Thymus (tissue), 11 donors: ENCODE results near the gene ERFL. TPM values are rescaled to one million over a fixed set of nuclear protein-coding genes. Genes with fewer than 3 reads are reported as not detected.
"Not testable (repeated sequence)": the region's sequence is repeated elsewhere in the genome, so short reads cannot be mapped to it uniquely, and the experiment has no call there.

Source experiments
- DNase-seq, 9 donors: peaks; one replicate each; pipeline ENCODE4 v3.0.0-alpha.2; 2013; ENCODE audit warnings: low spot score in 9 of 9, low read depth in 6 of 9, missing footprints in 1 of 9
- H3K27ac ChIP-seq, 2 donors: one replicate each; pipeline ENCODE4 v1.5.1; 2013; ENCODE audit warnings: control low read depth in 1 of 2, low read depth in 1 of 2, low read length in 1 of 2, mild to moderate bottlenecking in 1 of 2, moderate library complexity in 1 of 2
- H3K27me3 ChIP-seq, 2 donors: one replicate each; pipeline ENCODE4 v1.5.1; 2013; ENCODE audit warnings: low read length in 1 of 2; ENCODE audit not compliant: control insufficient read depth in 2 of 2, insufficient read depth in 1 of 2
- H3K36me3 ChIP-seq, 2 donors: one replicate each; pipeline ENCODE4 v1.5.1; 2013; ENCODE audit warnings: low read length in 1 of 2, mild to moderate bottlenecking in 1 of 2, moderate library complexity in 1 of 2; ENCODE audit not compliant: control insufficient read depth in 2 of 2, insufficient read depth in 2 of 2
- H3K4me1 ChIP-seq, 2 donors: one replicate each; pipeline ENCODE4 v1.5.1; 2013; ENCODE audit warnings: low read length in 2 of 2; ENCODE audit not compliant: control insufficient read depth in 2 of 2, insufficient read depth in 2 of 2
- H3K4me3 ChIP-seq, 2 donors: one replicate each; pipeline ENCODE4 v1.5.1; 2013; ENCODE audit warnings: low read length in 2 of 2, control low read depth in 1 of 2, mild to moderate bottlenecking in 1 of 2
- H3K9me3 ChIP-seq, 2 donors: one replicate each; pipeline ENCODE4 v1.5.1; 2013; ENCODE audit warnings: low read length in 1 of 2, mild to moderate bottlenecking in 1 of 2; ENCODE audit not compliant: control insufficient read depth in 2 of 2, insufficient read depth in 1 of 2
- WGBS: extraction: QIAGEN DNeasy Blood & Tissue Kit; methylation state at CpG from one replicate; pipeline ENCODE4 v1.1.7; 2013; 5-methylcytosine and 5-hydroxymethylcytosine counted together
- polyA plus RNA-seq: library from polyadenylated mRNA; stranded (reverse); fragments of 200-250 nt; gene quantifications from one replicate; pipeline ENCODE4 v1.2.3, GENCODE V29; 2013
- total RNA-seq: library from RNA; stranded (reverse); fragments of 120-200 nt; gene quantifications from one replicate; pipeline ENCODE4 v1.2.4, GENCODE V29; 2013
- donor health status: healthy.

Gene ERFL
- total and polyA plus RNA-seq, 2 donors, result 0.09 to 3.5 TPM

DNA sequence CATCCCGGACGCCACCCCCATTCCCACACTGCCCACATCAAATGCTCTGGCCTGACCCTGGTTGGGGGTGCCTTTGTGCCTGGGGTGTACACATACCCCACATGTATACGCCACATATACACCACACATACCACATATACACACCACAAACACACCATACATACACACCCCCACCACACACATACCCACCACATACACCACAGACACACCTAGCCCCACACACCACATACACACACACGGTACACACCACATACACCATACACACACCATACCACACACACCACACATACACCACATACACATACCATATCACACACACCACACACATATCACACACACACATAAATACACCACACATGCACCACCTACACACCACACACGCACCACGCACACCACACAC is 10.2 kb downstream of the ERFL start:
- H3K36me3 ChIP-seq, result no peaks in the 10 kb centered on the region
- H3K27ac ChIP-seq, result no peak overlapping the region
- WGBS, result 62% methylated on average over 6 of the region's 6 CpGs
- no peaks in the 10 kb centered on the region for H3K9me3 ChIP-seq
- H3K27me3 ChIP-seq, result peaks cover 37 to 99% of the 10 kb centered on the region in 2 donors
- DNase-seq, result no peak
- H3K4me1 ChIP-seq, result peaks cover 6 to 22% of the 10 kb centered on the region in 2 donors
- H3K4me3 ChIP-seq, result no peak overlapping the region

DNA sequence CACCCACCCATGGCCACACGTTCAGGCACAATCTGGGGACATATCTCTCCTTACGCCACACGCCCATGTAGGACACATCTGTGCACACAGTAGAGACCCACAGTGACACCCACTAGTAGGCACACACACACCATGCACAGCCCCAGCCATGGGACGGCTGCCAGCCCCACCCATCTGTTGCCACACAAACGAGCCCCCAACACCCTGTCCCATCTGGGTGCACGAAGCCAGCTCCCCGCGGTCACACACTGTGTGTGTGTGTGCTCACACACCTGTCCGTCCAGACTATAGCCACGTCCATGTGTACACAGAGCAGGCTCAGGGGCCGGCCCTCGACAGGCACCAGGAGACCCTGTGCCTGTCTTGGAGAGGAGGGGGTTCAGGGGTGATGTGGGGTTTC is 10.6 kb downstream of the ERFL start:
- H3K36me3 ChIP-seq, result no peaks in the 10 kb centered on the region
- peaks cover 6 to 24% of the 10 kb centered on the region in 2 donors for H3K4me1 ChIP-seq
- DNase-seq, result no peak
- no peak overlapping the region for H3K4me3 ChIP-seq
- H3K27ac ChIP-seq, result no peak overlapping the region
- peaks cover 34 to 99% of the 10 kb centered on the region in 2 donors for H3K27me3 ChIP-seq
- no peaks in the 10 kb centered on the region for H3K9me3 ChIP-seq
- 69% methylated on average over 12 of the region's 12 CpGs for WGBS

DNA sequence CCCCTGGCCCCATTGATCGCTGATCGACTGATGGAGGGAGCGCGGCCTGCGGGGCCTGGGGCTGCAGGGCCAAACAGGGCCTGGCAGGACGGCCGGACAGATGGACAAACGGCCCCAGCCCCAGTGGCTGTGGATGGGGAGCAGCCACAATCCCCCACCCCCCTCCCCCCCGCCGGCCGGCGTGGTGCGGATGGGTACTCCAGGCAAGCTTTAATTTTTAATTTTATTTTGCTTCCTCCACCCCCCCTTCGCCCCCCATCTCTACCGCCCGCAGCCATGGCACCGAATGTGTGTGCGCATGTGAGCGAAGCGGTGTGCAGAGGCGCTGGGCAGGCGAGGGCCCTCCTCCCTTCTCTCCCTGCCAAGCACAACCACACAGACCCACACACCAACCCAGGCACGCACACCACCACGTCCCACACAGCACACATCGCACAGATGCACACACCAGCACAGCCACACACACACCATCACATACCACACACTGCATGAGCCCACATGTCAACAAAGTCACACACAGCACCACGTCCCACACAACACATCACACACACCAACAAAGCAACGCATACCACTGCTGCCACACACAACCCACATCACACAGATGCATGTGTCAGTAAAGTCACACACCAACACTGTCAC is 12.4 kb downstream of the ERFL start:
- DNase-seq, result no peak
- Histone ChIP-seq H3K4me3 (no peak overlapping the region), H3K9me3 (peaks cover 1 to 6% of the 10 kb centered on the region in 2 donors), H3K4me1 (peaks cover 6 to 25% of the 10 kb centered on the region in 2 donors), H3K27ac (no peak overlapping the region), H3K27me3 (peaks cover 45 to 99% of the 10 kb centered on the region in 2 donors), H3K36me3 (no peaks in the 10 kb centered on the region)
- WGBS, result 30% methylated on average over 27 of the region's 27 CpGs

DNA sequence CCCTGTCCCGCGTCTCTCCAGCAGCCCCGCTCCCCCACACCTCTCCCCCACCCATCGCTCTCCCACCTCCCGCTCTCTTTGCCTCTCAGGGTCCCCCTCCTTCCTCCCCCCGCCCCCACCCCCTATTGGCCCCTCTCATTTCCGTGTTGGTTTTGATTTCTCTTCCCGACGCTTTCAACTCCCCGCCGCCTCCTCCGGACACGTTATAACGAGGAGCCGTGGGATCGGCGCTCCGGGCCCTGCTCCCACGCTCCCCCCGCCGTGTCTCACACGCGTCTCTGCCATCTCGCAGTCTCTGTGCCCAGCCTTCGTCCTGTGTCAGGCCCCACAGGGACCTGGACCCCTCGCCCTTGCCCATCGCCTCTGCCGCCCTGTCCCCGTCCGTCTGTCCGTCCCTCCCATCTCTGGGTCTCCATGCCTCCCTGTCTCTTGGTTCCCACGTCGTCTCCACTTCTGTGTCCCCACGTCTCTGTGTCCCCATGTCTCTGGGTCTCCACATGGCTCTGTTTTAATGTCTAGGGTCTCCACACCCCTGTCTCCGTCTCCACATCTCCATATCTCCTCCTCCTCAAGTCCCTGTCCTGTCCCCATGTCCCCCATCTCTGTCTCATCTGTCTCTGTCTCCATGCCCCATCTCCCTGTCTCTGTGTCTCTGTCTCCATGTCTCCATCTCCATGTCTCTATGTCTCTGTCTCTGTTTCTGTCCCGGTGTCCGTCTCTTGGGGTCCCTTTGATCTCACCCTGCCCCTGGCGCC is 13.1 kb downstream of the ERFL start:
- WGBS, result 5% methylated on average over 38 of the region's 38 CpGs
- H3K36me3 ChIP-seq, result no peaks in the 10 kb centered on the region
- peak overlapping the region in 1 of 2 donors; percentile 21 for H3K4me3 ChIP-seq
- H3K4me1 ChIP-seq, result peaks cover 6 to 22% of the 10 kb centered on the region in 2 donors
- no peak overlapping the region for H3K27ac ChIP-seq
- H3K9me3 ChIP-seq, result peaks cover 1 to 7% of the 10 kb centered on the region in 2 donors
- H3K27me3 ChIP-seq, result peaks cover 42 to 99% of the 10 kb centered on the region in 2 donors
- DNase-seq, result no peak

DNA sequence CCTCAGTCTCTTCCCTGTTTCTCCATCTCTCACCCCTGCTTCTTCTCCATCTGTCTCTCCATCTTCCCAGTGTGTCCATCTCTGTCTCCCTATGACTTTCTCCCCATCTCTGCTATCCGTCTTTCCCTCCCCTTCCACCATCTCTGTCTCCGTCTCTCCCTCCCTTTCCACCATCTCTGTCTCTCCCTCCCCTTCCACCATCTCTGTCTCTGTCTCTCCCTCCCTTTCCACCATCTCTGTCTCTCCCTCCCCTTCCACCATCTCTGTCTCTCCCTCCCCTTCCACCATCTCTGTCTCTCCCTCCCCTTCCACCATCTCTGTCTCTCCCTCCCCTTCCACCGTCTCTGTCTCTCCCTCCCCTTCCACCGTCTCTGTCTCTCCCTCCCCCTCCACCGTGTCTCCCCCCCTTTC is 13.8 kb downstream of the ERFL start:
- not testable (repeated sequence) for H3K4me3 ChIP-seq, H3K36me3 ChIP-seq, H3K27ac ChIP-seq, DNase-seq, H3K9me3 ChIP-seq
- Histone ChIP-seq H3K27me3 (peaks cover 42 to 99% of the 10 kb centered on the region in 2 donors), H3K4me1 (peaks cover 6 to 22% of the 10 kb centered on the region in 2 donors)
- WGBS, result 5% methylated on average over 5 of the region's 5 CpGs

DNA sequence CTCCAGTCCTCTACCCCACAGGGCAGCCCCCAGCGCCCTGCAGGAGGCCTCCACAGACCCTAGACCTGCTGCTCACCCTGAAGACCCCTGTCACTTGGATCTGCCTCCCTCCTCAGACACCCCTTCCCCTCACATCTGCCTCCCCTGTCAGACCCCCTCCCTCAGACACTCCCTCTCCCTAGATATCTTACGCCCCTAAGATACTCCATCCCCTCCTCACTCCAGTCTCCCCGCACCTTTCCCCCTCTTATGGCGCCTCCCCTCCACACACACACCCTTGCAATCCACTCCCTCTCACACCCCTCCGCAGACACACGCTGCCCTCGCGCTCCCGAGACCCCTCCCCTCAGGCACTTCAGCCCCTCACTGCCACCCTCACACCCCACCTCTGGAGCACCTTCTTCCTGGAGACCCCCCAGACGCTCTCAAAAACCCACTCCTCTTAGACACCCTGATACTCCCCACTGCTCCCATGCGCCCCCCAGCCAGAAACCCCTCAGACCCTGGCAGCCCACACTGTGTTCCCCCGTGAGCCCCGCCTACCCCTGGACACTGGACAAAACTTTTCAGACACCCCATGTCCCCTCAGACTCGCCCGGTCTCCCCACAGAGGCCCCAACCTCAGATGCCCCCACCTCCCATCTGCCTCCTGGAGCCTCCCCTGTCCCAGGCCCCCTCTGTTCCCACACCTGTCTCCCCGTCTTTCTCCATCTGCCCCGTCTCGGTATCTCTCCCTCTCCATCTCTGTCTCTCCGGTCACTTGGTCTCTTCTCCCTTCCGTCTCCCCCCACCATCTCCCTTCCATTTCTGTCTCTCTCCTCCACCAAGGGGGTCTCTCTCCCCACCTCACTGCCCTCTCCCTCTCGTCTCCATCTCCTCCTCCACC is 14.5 kb downstream of the ERFL start:
- H3K4me3 ChIP-seq, result no peak overlapping the region
- no peak overlapping the region for H3K27ac ChIP-seq
- WGBS, result 17% methylated on average over 21 of the region's 21 CpGs
- peaks cover 1 to 7% of the 10 kb centered on the region in 2 donors for H3K9me3 ChIP-seq
- H3K4me1 ChIP-seq, result peaks cover 6 to 22% of the 10 kb centered on the region in 2 donors
- DNase-seq, result no peak
- H3K27me3 ChIP-seq, result peaks cover 42 to 98% of the 10 kb centered on the region in 2 donors
- H3K36me3 ChIP-seq, result no peaks in the 10 kb centered on the region

DNA sequence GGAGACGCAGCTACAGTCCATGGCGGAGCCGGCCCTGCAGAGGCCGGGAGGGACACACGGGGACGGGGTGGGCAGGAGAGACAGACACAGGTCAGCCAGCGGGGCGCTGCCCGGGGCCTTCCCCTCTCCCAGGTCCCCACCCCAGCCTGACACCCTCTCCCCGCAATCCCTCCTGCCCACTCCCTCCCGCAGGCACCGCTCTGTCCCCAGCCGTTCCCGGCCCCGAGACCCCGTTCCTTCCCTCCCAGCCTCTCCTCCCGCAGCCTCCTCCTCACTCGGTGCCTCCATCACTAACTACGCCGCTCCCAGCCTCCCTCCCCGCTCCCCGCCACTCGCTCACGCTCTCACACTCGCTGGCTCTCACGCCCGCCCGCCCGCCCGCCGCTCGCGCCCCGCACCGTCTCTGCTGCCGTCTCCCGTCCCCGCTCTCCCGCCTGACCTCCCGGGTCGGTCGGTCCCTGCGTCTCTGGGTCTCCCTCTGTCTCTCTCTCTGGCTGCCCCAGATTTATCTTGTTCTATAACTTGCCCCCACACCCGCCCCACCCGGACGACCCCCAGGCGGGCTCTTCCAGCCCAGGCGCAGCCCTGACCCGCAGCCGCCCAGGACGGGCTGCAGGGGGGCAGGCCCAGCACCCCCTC is 15.2 kb downstream of the ERFL start:
- Histone ChIP-seq H3K4me1 (peaks cover 6 to 22% of the 10 kb centered on the region in 2 donors), H3K27me3 (peaks cover 42 to 90% of the 10 kb centered on the region in 2 donors)
- WGBS, result 6% methylated on average over 51 of the region's 51 CpGs

DNA sequence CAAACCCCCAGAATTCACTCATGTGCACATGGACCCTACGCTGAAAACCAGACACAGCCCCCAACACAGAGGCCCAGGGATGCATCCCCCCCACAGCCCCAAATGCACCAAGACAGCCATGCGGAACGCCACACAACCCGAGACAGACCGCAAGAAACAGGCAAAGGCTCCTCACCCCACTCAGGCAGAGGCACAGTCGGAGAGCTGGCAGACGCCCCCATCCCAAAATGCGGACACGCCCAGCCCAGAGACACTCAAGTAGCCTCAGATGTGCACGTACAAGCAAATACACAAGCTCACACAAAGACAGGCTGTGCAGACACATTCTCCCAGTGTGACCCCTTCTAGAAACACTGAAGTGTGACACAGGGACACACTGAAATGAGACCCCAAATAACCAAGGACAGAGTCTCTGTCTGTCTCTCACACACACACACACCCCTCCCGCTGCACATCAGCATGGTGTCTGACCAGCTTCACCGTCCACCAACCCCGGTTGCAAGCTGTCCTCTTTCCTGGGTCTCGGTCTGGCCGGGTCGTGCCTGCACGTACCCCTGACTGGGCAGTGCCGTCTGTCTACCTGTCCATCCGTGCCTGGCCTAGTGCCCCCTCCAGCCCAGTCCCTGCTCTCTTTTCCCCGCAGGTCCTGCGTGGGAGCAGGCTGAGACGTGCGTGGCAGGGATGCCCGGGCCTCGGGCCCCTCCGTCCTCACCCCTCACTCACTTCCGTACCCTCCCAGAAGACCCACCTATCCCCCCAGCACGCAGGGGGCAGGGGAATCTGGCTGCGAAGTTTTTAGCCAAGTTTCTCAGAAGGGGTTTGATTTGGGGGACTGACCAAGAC is 16.1 kb downstream of the ERFL start:
- no peak for DNase-seq
- H3K4me1 ChIP-seq, result peaks cover 6 to 22% of the 10 kb centered on the region in 2 donors

More for the DNA sequence above, 15.2 kb downstream of the ERFL start:
- Histone ChIP-seq H3K27ac (no peak overlapping the region), H3K4me3 (no peak overlapping the region), H3K36me3 (peaks cover under 1 to 7% of the 10 kb centered on the region in 2 donors), H3K9me3 (peaks cover 1 to 7% of the 10 kb centered on the region in 2 donors)
- no peak for DNase-seq

More for the DNA sequence above, 16.1 kb downstream of the ERFL start:
- Histone ChIP-seq H3K27ac (no peak overlapping the region), H3K36me3 (peaks cover 7 to 15% of the 10 kb centered on the region in 2 donors), H3K9me3 (peaks cover 1 to 7% of the 10 kb centered on the region in 2 donors), H3K27me3 (peaks cover 38 to 81% of the 10 kb centered on the region in 2 donors), H3K4me3 (no peak overlapping the region)
- WGBS, result 31% methylated on average over 29 of the region's 29 CpGs
